Stimulated activated CD4-positive, alpha-beta T cell treated with anti-CD3 and anti-CD28 coated beads, Interleukin-2, amount 100 ng/mL, for 48 hours (primary cell): Measurements from ENCODE around the gene AIFM3.
"Not testable (repeated sequence)": the region's sequence is repeated elsewhere in the genome, so short reads cannot be mapped to it uniquely, and the experiment has no call there.

Experiments used
- DNase-seq, 2 donors: peaks; one replicate each; pipeline ENCODE4 v3.0.0-alpha.2; 2020

AIFM3 gene

DNA sequence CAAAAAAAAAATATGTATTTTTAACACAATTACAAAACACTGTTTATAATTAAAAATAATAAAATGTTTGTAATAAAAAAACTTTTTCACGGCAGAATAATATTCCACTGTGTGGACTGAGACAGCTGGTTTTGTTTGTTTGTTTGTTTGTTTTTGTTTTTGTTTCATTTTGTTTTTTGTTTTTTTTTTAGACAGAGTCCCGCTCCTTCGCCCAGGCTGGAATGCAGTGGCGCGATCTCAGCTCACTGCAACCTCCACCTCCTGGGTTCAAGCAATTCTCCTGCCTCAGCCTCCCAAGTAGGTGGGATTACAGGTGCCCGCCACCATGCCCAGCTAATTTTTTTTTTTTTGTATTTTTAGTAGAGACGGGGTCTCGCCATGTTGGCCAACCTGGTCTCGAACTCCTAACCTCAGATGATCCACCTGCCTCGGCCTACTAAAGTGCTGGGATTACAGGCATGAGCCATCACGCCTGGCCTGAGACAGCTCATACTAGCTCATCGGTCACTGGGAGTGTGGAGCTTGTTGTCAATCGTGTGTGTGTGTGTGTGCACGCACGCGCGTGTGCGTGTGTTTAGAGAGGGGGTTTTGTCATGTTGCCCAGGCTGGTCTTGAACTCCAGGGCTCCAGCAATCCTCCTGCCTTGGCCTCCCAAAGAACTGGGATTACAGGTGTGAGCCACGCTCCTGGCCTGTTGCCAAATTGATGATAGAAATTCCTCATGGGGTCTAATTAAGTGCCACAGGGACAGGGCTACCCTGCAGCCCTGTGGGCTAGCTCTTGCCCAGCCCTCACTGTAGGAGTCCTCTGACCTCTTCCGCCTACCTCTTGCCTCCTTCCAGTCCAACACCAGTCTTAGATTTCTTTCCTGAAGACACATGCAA lies 7.2 kb upstream of the AIFM3 start:
- no peak for DNase-seq

DNA sequence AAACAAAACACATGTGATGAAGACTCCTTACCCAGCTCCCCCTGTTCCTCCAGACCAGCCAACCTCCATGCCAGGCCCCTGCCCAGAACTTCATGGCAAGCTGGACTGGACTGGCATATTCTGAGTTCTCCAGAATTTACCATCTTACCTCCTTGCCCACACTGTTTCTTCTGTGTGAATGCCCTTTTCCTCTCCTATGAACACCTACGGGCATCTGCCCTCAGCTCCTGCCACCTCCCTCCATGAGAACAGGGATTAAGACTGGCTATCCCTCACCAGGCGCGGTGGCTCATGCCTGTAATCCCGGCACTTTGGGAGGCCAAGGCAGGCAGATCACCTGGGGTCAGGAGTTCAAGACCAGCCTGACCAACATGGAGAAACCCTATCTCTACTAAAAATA lies 6.4 kb upstream of the AIFM3 start:
- no peak for DNase-seq

DNA sequence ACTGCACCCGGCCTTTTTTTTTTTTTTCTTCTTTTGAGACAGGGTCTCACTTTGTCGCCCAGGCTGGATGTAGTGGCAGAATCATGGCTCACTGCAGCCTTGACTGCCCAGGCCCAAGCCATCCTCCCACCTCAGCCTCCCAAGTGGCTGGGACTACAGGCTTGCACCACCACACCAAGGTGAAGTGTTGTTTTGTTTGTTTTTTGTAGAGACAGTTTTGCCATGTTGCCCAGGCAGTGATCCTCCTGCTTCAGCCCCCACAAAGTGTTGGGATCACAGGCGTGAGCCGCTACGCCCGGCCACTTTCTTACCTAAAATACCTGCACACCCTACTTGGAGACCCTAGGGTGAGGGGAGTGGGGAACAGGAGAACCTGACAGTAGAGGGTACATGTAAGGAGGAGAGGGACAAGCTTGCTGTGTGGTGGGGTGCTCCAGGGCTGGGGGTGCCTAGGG lies 4.5 kb upstream of the AIFM3 start:
- no peak for DNase-seq

DNA sequence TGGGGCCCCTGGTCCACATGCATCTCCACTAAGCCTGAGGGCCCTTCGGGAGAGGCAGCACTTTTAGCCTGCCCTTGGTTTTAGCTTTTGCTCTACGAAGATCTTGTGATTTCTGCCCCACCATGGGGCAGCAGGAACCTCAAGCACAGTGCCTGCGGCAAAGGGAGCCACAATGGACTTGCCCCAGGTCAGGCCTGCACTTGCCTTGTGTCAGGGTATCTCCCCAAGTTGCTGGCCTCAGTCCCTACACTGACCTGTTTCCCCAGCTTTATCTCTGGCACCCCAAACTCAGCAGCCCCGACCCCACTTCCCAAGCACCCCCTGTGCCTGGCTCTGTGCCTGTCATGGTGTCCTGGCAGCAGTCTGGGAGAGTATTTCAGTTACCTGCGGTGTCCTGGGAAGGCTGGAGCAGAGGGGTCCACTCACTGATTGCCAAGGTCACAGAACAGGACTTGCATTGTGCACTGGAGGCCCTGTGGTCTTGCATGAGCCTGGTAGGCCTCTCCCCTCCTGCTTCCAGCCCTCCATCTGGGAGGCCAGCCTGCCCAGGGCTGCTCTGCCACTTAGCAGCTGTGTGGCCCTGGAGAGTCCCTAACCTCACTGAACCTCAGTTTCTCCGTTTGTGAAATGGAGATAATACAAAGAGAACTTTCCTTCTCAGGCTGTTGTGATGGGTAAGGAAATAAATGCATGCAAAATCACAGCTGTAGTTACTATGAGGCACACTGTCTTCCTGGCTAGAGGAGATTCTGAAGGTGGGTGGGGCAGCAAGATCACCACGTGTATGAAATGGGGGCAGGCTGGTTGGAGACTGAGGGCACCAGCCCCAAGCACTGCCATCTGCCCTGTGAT lies 3.6 kb upstream of the AIFM3 start:
- DNase-seq, result no peak

DNA sequence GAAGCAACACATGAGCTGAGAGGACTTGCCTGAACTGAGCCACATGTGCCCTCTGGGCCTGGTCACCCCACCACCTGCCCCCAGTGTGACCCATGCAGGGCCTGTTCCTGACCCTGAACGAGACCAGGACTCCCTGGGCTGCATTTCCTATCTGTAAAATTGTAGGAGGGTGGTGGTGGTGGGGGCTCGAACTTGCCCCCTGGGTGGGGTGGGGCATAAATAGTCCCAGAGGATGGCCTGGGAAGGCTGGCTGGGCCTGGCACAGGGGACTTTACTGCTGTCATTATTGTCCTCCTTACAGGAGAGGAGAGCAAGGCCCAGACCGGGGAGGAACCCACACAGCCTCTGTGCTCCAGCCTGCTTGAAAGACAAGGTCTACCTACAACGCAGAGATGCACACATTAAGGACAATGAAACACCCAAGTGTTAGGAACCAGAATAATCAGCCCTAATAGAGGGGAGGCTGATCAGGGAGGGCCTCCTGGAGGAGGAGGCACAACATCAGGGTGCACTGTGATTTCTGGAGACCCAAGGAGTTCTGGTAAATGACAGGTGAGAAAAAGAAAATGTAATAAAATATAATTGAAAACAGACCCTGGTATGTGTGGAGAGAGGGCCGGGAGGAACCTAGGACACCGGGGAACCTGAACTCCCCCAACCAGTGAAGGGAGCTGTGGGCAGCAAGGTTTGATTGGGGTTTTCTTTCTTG lies 2.8 kb upstream of the AIFM3 start:
- no peak for DNase-seq

DNA sequence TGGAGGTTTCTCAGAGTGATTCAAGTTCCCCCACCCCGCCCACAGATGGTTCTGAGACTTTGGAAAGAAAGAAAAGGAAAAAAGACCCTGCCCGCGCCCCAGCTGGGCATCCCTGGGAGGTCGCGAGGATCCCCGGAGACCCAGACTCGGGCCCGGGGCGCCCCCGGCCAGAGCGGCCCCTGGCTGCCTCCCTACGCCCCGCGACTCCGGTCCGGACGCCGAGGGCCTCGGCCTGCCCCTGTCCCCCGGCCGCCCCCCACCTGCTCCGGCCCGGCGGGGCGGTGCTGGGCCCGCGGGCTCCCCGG lies 2.3 kb upstream of the AIFM3 start:
- no peak for DNase-seq

DNA sequence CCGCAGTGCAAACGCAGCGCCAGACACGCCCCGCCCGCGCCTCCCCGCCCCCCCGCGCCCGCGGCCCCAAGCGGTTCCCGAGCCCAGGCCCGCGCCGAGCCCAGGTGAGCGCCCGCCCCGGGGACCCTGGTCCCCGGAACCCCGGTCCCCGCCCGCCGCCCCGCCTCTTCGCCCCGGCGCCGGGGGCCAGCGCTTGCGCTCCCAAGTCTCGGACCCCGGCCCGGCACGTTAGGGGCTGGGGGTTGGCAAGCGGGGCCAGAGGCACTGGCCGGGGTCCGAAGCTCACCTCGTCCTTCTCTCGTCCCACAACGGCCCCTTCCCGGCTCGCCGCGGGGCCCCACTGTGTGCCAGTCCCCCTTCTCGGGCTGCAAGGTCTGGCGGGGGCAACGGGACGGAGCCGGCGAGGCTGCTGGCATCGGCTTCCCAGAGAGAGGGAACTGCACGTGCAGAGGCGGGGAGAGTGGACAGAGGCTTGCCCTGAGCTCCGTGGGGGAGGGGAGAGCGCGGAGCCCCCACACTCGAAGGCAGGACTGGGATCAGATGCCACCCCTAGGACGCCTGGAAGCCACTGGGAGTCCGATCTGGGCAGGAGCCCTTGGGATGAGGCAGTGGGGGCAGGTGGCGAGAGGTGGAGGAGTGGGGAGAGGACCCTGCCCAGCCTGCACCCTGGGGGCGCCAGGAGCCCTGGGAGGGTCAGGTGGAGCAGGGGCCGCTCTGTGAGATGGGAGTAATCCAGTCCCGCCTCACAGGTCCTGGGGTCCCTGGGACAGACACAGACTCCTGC lies 1.8 kb upstream of the AIFM3 start:
- DNase-seq, result no peak

DNA sequence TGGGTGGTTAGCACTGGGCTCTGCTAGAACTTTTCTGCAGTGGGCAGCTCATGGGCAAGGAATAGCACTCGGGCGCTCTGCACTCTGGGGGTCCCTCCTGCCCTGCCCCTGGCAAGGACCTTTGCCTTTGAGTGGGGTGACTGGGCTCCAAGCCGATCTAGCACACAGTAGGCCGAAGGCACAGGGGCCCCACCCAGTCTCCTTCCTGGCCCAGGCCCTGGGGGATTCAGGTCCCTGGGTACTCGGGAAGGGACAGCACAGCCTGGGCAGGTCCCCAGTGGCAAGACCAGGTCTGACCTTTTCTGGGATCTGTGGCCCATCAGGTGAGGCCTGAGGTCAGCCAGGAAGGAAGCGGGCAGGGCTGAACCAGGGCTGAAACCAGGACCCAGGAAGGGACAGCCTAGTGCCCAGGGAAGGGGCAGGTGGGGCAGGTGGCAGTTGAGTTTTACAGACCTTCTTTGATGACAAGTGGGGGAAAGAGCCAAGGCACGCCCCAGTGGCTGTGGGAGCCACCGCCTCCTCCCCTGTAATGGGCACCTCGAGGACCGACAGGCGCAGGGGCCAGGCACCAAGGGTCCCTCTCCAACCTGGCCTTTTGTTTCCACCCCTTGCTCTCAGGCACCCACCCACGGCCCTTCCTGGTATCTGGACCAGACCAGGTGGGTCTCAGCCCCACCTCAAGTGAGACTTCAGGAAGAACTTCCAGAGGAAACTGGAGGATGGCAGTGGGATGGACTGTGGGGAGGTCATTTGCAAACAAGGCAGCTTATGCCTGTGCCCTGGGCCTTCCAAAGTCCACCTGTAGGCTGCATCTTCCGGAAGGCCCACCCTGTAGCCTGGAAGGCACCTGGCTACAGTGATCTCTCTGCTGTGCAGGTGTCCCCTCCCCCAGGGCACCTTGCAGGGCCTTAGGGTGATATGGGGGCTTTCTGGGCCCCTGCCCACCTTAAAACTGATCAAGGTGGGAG lies 883 bp upstream of the AIFM3 start:
- DNase-seq, result no peak

DNA sequence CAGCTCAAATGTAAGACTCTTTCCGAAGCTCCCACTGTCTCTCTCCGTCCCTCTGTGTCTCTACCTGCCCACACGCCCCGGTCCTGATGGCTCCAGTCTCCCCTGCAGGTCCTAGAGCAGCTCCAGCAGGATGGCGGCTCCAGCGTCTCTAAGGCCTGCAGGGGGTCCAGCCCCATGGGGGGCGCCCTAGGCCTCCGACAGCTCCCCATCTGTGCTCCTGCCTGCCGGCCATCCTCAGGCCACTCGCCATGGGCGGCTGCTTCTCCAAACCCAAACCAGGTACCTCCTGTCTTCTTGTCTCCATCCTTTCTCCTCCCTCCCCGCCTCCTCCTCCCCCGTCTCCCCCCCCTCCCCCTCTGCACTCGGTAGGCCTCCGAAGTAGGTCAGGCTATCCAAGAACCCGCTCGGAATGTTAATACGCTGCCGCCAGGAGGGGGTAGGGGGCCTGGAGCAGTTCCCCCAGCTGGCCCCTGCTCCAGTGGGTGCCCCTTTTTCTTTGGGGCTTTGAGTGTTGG lies 699 bp downstream of the AIFM3 start:
- no peak for DNase-seq

DNA sequence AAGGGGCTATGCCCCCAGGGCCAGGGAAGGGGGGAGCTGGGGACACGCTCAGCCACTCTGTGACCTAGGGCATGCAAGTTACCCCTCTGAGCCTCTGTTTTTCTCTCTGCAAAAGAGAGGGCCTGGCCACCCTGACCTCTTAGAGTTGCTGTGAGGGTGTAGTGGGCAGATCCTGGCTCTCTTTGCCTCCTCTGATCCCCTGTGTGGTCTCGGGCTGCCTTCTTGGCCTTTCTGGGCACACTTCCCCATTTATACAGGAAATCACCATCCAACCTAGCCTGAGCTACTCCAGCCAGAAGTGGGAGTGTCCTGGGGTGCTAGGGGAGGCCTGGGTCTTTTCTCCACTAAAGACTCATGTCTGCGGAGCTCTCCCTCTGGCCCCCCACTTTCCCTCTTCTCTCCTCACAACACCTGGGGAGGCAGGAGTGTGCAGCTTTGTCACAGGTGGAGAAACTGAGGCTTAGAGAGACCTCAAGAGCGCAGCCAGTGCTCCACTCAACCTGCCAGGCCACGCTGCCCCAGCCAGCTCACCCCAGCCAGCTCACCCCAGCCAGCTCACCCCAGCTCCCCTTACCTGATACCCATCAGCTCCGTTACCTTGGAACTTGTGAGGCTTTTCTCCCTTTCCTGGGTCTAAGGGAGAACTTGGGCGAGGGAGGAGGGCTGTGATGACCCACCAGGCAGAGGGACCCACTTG lies 1.4 kb downstream of the AIFM3 start:
- DNase-seq, result no peak

DNA sequence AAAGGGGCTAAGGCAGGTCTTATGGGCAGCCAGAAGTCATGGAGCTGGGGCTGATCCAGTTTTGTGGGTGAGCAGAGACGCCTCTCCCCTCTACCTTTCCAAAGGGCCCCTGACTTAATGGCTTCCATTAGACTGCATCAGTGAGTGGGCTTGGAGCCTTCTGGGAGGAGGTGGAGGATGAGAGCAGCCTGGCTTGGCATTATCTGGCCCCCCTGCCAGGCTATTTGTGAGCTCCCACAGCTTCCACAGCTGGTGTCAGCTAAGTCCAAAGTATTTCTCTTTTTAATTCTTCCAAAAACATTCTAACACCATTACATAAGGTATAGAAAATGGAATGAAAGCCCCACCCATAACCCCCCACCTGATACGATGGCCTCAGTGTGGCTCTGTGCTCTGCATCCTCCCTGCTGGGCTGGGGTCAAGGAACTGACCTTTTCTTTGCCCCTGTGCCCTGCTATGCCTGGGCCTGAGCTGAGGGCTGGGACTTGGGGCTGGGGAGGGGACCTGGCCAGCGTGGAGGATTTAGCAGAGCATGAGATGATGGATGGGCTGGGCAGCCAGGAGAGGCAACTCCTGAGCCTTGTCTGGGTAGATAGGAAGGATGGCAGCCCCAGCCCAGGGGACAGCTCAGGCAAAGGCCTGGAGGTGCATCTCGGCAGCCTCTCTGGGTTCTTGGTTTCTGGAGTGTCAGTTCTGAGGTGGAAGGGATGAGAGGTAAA lies 4.0 kb downstream of the AIFM3 start:
- no peak for DNase-seq

DNA sequence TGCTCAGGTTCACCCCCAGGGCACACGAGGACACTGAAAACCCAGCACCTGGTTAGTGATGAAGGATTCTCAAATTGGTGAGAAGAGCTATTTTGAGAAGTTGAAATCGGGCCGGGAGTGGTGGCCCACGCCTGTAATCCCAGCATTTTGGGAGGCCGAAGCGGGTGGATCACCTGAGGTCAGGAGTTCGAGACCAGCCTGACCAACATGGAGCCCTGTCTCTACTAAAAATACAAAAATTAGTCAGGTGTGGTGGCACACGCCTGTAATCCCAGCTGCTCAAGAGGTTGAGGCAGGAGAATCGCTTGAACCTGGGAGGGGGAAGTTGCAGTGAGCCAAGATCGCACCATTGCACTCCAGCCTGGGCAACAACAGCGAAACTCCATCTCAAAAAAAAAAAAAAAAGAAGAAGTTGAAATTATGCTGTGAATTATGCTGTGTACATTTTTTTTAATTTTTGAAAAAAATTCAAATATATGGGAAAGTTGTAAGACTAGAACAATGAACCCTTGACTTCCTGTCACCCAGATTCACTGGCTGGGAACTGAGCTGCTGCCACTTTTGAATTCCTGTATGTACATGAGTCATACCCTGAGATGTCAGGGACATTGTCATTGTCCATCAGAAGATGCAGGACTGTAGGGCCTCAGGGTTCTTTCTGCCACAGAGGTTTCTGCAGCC lies 5.1 kb downstream of the AIFM3 start:
- not testable (repeated sequence) for DNase-seq

DNA sequence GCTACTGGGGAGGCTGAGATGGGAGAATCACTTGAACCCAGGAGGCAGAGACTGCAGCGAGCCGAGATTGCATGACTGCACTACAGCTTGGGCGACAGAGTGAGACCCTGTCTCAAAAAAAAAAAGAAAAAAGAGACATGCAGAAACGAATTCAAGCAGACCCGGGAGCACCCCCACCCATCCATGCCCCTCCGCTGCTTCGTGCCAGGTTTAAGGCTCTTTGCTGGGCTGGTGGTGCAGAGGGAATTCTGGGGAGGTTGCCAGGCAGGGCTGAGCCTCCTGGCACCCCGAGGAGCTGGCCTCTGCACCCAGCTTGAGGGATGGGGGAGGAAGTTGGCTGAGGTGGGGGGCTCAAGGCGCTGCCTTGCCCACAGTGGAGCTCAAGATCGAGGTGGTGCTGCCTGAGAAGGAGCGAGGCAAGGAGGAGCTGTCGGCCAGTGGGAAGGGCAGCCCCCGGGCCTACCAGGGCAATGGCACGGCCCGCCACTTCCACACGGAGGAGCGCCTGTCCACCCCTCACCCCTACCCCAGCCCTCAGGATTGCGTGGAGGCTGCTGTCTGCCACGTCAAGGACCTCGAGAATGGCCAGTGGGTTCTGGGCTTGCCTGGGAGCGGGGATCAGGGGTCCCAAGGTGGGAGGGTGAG lies 6.0 kb downstream of the AIFM3 start:
- no peak for DNase-seq

DNA sequence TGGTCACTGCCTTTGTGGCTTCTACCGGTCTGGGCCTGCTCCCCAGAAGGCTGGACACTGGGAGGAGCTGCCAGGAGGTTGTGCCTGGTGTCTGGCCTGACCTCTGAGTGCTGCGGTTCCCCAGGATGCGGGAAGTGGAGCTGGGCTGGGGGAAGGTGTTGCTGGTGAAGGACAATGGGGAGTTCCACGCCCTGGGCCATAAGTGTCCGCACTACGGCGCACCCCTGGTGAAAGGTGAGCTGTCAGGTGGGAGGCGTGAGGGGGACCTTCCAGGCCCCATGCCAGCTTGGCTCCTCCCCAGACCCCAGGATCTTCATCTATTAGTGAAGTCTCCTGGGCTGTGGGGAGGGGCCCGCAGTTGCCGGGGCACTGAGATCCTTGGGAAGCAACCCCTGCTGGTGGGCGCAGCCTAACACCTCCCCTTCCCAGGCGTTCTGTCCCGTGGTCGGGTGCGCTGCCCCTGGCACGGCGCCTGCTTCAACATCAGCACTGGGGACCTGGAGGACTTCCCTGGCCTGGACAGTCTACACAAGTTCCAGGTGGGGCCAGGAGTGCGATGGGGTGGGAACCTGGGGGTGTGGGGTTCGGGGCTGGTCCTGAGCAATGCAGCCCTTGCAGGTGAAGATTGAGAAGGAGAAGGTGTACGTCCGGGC lies 6.7 kb downstream of the AIFM3 start:
- DNase-seq, result no peak

DNA sequence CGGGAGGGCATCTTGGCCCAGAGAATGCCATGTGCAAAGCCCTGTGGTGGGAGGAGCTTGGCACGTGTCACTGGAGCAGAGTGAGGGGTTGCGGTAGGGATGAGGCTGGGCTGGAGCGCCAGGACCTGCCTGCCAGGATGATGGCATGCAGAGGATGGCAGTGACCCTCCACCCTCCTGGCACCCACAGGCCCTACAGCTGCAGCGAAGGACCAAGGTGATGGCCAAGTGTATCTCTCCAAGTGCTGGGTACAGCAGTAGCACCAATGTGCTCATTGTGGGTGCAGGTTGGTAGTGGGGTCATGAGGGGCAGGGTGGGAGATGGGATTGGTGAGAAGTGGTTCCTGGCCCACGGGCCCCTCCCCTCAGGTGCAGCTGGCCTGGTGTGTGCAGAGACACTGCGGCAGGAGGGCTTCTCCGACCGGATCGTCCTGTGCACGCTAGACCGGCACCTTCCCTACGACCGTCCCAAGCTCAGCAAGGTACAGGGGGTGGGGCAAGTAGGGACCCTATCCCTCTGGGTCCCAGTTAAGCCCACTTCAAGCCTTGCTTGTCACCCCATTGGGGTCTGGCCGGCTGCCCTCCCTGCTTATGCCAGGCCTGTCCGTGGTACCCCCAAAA lies 7.4 kb downstream of the AIFM3 start:
- no peak for DNase-seq

DNA sequence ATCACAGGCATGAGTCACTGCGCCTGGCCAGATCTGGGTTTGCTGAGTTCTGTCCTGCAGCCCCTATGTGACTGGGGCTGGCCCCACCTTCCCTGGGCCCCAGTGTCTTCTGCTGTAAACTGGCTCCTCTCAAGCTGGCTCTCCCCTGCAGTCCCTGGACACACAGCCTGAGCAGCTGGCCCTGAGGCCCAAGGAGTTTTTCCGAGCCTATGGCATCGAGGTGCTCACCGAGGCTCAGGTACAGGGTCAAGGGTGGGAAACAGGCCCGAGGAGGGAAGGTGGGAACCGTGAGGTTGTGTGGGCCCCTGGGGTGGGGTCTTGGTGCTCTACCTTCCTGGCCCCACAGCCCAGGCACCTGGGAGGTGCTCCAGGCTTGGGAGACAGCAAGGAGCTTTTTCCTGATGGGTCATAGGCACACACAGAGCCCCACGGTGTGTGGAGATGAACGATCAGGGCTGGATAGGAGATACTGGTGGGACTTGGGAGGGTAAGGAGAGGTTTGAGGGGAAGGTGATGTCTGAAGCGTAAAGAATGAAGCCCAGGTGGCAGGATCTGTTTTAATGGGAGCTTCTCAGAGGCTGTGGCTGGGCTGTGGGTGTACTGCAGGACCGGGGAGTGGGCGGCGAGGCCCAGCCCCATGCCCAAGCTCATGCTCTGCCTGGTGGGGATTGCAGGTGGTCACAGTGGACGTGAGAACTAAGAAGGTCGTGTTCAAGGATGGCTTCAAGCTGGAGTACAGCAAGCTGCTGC lies 8.7 kb downstream of the AIFM3 start:
- no peak for DNase-seq

DNA sequence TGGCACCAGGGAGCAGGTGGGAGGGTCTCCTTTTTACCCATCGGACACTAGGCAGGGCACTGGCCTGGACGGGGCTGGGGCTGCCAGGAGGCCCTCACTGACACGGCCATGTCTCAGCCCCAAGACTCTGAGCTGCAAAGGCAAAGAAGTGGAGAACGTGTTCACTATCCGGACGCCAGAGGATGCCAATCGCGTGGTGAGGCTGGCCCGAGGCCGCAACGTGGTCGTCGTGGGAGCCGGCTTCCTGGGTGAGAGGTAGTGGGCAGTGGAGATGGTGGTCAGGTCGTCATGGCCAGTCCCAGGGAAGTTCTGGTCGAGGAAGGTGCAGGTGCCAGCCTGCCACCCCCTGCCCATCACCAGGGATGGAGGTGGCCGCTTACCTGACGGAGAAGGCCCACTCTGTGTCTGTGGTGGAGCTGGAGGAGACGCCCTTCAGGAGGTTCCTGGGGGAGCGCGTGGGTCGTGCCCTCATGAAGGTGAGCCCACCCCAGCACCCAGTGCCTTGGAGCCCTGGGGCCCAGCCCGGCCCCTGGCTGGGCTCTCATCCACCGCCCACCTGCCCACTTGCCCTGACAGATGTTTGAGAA lies 9.3 kb downstream of the AIFM3 start:
- DNase-seq, result no peak
